ENCODE data around the gene DBNDD1.
"Not testable (repeated sequence)": the region's sequence is repeated elsewhere in the genome, so short reads cannot be mapped to it uniquely, and the experiment has no call there.

DBNDD1 gene

GRCh38 chr16:89995475-89996177, 23.6 kb downstream of the DBNDD1 start:
- H3K4me3 Mint-ChIP-seq, H3K4me1 Mint-ChIP-seq, H3K27me3 Mint-ChIP-seq: not testable (repeated sequence)
- Mint-ChIP-seq H3K27ac (peak overlapping the region; percentile 83), H3K9me3 (peaks cover 23% of the 10 kb centered on the region), H3K36me3 (peaks cover 68% of the 10 kb centered on the region)
- peak; percentile 46 for DNase-seq
- CTCF ChIA-PET = interaction anchor here (1.5 kb wide), 1 partner anchor 25 kb away, joined by 3 read pairs; no protein-coding TSS in a partner anchor

GRCh38 chr16:89994721-89995474, 24.4 kb downstream of the DBNDD1 start:
- Mint-ChIP-seq H3K9me3 (peaks cover 23% of the 10 kb centered on the region), H3K36me3 (peaks cover 73% of the 10 kb centered on the region), H3K27ac (peak overlapping the region; percentile 83)
- H3K4me3 Mint-ChIP-seq, H3K4me1 Mint-ChIP-seq, H3K27me3 Mint-ChIP-seq: not testable (repeated sequence)
- CTCF ChIA-PET = interaction anchor here (1.0 kb wide), 1 partner anchor 295 kb away, joined by 3 read pairs; no protein-coding TSS in a partner anchor
- peak; percentile 53 for DNase-seq

- Mint-ChIP-seq H3K4me1 (no peaks in the 10 kb centered on the region), H3K36me3 (peaks cover 74% of the 10 kb centered on the region), H3K27me3 (no peaks in the 10 kb centered on the region), H3K4me3 (no peak overlapping the region), H3K27ac (peak overlapping the region; percentile 83), H3K9me3 (peaks cover 23% of the 10 kb centered on the region)
- no peak for DNase-seq
- CTCF ChIA-PET = interaction anchor here (1.0 kb wide), 1 partner anchor 294 kb away, joined by 3 read pairs; no protein-coding TSS in a partner anchor
Measured at GRCh38 chr16:89994389-89994720, 24.9 kb downstream of the DBNDD1 start.

- H3K27ac Mint-ChIP-seq = peak overlapping the region; percentile 33
- DNase-seq = no peak
- CTCF ChIA-PET = interaction anchor here (1.0 to 1.5 kb wide), 2 partner anchors 88 to 294 kb away, joined by 3 to 4 read pairs; no protein-coding TSS in a partner anchor
- H3K36me3 Mint-ChIP-seq = peaks cover 75% of the 10 kb centered on the region
- no peaks in the 10 kb centered on the region for H3K27me3 Mint-ChIP-seq
- H3K4me1 Mint-ChIP-seq = no peaks in the 10 kb centered on the region
- no peak overlapping the region for H3K4me3 Mint-ChIP-seq
- H3K9me3 Mint-ChIP-seq = peaks cover 23% of the 10 kb centered on the region
Measured at GRCh38 chr16:89993971-89994370, 25.3 kb downstream of the DBNDD1 start.

- no peak for DNase-seq
- Mint-ChIP-seq H3K9me3 (peaks cover 23% of the 10 kb centered on the region), H3K4me1 (no peaks in the 10 kb centered on the region), H3K27ac (no peak overlapping the region), H3K4me3 (no peak overlapping the region), H3K36me3 (peaks cover 73% of the 10 kb centered on the region), H3K27me3 (no peaks in the 10 kb centered on the region)
- CTCF ChIA-PET = interaction anchor here (1.5 kb wide), 1 partner anchor 89 kb away, joined by 4 read pairs; no protein-coding TSS in a partner anchor
Measured at GRCh38 chr16:89993377-89993776, 25.9 kb downstream of the DBNDD1 start.

- Mint-ChIP-seq H3K9me3 (peaks cover 15% of the 10 kb centered on the region), H3K4me3 (no peak overlapping the region), H3K4me1 (no peaks in the 10 kb centered on the region), H3K36me3 (peaks cover 64% of the 10 kb centered on the region), H3K27me3 (no peaks in the 10 kb centered on the region), H3K27ac (no peak overlapping the region)
- CTCF ChIA-PET = no interaction called here
- no peak for DNase-seq
Measured at GRCh38 chr16:89990799-89991198, 28.5 kb downstream of the DBNDD1 start.

GRCh38 chr16:89988951-89989350, 30.3 kb downstream of the DBNDD1 start:
- Mint-ChIP-seq H3K4me1 (no peaks in the 10 kb centered on the region), H3K27me3 (no peaks in the 10 kb centered on the region), H3K9me3 (peaks cover 4% of the 10 kb centered on the region), H3K4me3 (no peak overlapping the region), H3K27ac (no peak overlapping the region), H3K36me3 (peaks cover 63% of the 10 kb centered on the region)
- CTCF ChIA-PET = no interaction called here
- no peak for DNase-seq

GRCh38 chr16:89987169-89987568, 32.1 kb downstream of the DBNDD1 start:
- Mint-ChIP-seq H3K27ac (peak overlapping the region; percentile 12), H3K4me3 (no peak overlapping the region), H3K36me3 (peaks cover 52% of the 10 kb centered on the region), H3K27me3 (no peaks in the 10 kb centered on the region), H3K9me3 (peaks cover 4% of the 10 kb centered on the region), H3K4me1 (no peaks in the 10 kb centered on the region)
- CTCF ChIA-PET = no interaction called here
- DNase-seq = no peak

GRCh38 chr16:89986600-89986999, 32.7 kb downstream of the DBNDD1 start:
- DNase-seq = no peak
- H3K4me1 Mint-ChIP-seq = no peaks in the 10 kb centered on the region
- CTCF ChIA-PET = no interaction called here
- peaks cover 50% of the 10 kb centered on the region for H3K36me3 Mint-ChIP-seq
- no peaks in the 10 kb centered on the region for H3K27me3 Mint-ChIP-seq
- peaks cover 2% of the 10 kb centered on the region for H3K9me3 Mint-ChIP-seq
- no peak overlapping the region for H3K4me3 Mint-ChIP-seq
- H3K27ac Mint-ChIP-seq = no peak overlapping the region

- no peak overlapping the region for H3K27ac Mint-ChIP-seq
- CTCF ChIA-PET = no interaction called here
Measured at GRCh38 chr16:89985219-89985618, 34.0 kb downstream of the DBNDD1 start.

GRCh38 chr16:89984216-89984615, 35.0 kb downstream of the DBNDD1 start:
- DNase-seq = no peak
- Mint-ChIP-seq H3K4me1 (no peaks in the 10 kb centered on the region), H3K27ac (no peak overlapping the region), H3K9me3 (no peaks in the 10 kb centered on the region), H3K4me3 (no peak overlapping the region), H3K36me3 (peaks cover 38% of the 10 kb centered on the region), H3K27me3 (no peaks in the 10 kb centered on the region)
- CTCF ChIA-PET = no interaction called here

More at GRCh38 chr16:89985219-89985618, 34.0 kb downstream of the DBNDD1 start:
- Mint-ChIP-seq H3K4me3 (no peak overlapping the region), H3K27me3 (no peaks in the 10 kb centered on the region), H3K9me3 (no peaks in the 10 kb centered on the region), H3K36me3 (peaks cover 42% of the 10 kb centered on the region), H3K4me1 (no peaks in the 10 kb centered on the region)
- no peak for DNase-seq

GRCh38 chr16:89983536-89983935, 35.7 kb downstream of the DBNDD1 start:
- Mint-ChIP-seq H3K4me3 (no peak overlapping the region), H3K27ac (no peak overlapping the region), H3K9me3 (no peaks in the 10 kb centered on the region), H3K4me1 (no peaks in the 10 kb centered on the region), H3K36me3 (peaks cover 35% of the 10 kb centered on the region), H3K27me3 (no peaks in the 10 kb centered on the region)
- DNase-seq = no peak
- CTCF ChIA-PET = no interaction called here

GRCh38 chr16:89982318-89982717, 36.9 kb downstream of the DBNDD1 start:
- CTCF ChIA-PET = no interaction called here
- Mint-ChIP-seq H3K36me3 (peaks cover 34% of the 10 kb centered on the region), H3K27ac (no peak overlapping the region), H3K27me3 (no peaks in the 10 kb centered on the region), H3K4me3 (no peak overlapping the region), H3K4me1 (no peaks in the 10 kb centered on the region), H3K9me3 (no peaks in the 10 kb centered on the region)
- DNase-seq = no peak

GRCh38 chr16:89981414-89981813, 37.8 kb downstream of the DBNDD1 start:
- CTCF ChIA-PET = no interaction called here
- no peak overlapping the region for H3K27ac Mint-ChIP-seq
- peaks cover 29% of the 10 kb centered on the region for H3K36me3 Mint-ChIP-seq
- DNase-seq = no peak
- no peak overlapping the region for H3K4me3 Mint-ChIP-seq
- no peaks in the 10 kb centered on the region for H3K9me3 Mint-ChIP-seq
- no peaks in the 10 kb centered on the region for H3K4me1 Mint-ChIP-seq
- no peaks in the 10 kb centered on the region for H3K27me3 Mint-ChIP-seq

GRCh38 chr16:89974870-89975269, 44.4 kb downstream of the DBNDD1 start:
- peaks cover 3% of the 10 kb centered on the region for H3K27me3 Mint-ChIP-seq
- CTCF ChIA-PET = no interaction called here

More at GRCh38 chr16:89974870-89975269, 44.4 kb downstream of the DBNDD1 start:
- Mint-ChIP-seq H3K27ac (no peak overlapping the region), H3K9me3 (peaks cover 4% of the 10 kb centered on the region), H3K36me3 (peaks cover 20% of the 10 kb centered on the region), H3K4me1 (peaks cover 36% of the 10 kb centered on the region), H3K4me3 (no peak overlapping the region)
- DNase-seq = no peak
